AML-193 (cell line): ENCODE data around the gene TMEM165.

Source experiments
- DNase-seq, 2 experiments: peaks; one replicate each; lab custom pipeline; 2025; lab: John Stamatoyannopoulos, UW

Gene TMEM165

DNA sequence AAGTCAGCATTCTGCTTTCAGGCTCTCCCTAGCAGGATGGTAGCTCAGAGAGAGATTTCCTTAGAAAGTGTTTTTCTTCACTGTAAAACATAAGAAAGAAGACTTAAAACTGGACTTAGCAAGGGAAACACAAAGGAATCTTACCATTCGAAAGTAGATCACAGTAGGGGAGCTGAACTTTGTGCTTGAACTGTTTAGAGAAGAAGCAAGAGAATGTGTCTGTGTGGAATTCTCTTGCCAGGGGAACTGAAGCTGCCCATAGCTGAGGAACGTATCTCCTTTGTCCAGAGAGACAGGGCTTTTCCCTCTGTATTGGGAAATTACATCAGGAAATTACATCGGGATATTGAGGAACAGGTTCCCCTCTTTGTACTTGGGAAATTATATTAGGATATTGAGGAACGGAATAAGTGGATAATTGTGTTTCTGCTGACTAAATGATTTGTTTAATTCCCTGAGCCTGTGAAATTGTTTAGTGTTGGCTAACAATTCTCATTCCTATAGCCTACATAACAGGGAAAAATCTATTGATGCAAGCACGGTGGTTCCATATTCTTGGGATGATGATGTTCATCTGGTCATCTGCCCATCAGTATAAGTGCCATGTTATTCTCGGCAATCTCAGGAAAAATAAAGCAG is 28.6 kb upstream of the TMEM165 start:
- DNase-seq: no peak

DNA sequence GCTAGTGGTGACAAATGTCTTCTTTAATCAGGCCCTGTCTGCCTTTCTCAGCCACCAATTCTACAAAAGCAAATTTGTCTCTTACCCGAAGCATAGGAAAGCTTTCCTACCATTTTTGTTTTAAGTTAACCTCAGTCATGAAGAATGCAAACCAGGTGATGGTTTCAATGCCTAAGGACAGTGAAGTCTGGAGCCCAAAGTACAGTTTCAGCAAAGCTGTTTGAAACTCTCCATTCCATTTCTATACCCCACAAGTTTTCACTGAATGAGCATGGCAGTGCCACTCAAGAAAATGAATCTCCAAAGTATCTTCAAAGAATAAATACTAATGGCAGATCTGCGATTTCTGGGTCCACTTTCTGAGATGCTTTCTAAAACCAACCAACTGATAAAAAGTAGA is 25.8 kb upstream of the TMEM165 start:
- DNase-seq: no peak

DNA sequence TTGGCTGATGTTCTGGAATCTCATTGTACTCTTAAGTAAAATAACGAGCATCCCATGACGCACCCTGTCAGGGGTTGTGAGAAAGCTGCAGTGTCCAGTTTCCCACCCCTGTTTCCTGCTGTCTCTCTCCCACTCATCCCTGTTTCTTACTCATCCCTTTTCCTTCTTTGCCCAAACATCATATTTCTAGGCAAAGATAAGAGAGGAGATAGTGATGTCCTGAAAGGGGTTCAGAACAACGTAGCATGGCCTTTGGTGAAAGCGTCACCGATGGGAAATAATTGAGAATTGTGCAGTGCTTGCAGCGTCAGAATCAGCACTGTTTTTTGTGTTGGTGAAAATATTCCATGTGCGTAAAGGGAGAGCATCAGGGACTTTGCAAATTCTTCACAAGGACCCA is 23.5 kb upstream of the TMEM165 start:
- no peak for DNase-seq

DNA sequence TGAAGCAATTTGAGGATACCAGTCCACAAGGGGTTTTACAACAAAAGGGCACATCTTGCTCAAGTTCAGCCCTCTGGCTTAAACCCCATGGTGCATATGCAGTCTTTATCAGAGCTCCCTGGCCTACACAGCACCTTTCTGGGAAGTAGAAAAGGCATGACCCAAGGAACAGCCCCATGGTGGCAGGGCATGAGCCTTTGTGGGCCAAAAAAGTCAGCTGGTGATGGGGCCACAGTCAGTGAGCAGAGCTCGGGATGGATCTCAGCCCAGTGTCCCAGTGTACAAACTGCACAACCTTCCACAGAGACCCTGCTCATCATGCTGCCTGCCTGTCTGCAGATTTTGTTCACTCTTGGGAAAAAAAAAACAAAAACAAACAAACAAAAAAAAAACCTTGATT is 22.3 kb upstream of the TMEM165 start:
- DNase-seq: no peak

DNA sequence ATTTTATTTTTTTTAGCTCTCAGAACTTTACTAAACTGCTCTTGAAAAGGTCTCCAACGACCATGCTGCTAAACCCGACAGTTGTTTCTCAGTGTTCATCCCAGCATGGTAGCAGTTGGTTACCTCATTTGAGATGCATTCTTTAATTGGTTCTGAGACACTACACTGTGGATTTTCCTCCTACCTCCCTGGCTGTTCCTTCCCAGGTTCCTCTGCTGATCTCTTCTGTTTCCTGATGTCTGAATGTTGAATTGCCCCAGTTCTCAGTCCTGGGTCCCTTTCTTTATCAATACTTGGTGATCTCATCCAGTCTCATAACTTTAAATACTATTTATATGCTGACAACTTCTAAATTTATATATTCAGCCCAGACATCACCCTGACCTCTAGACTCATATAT is 19.1 kb upstream of the TMEM165 start:
- DNase-seq: no peak

DNA sequence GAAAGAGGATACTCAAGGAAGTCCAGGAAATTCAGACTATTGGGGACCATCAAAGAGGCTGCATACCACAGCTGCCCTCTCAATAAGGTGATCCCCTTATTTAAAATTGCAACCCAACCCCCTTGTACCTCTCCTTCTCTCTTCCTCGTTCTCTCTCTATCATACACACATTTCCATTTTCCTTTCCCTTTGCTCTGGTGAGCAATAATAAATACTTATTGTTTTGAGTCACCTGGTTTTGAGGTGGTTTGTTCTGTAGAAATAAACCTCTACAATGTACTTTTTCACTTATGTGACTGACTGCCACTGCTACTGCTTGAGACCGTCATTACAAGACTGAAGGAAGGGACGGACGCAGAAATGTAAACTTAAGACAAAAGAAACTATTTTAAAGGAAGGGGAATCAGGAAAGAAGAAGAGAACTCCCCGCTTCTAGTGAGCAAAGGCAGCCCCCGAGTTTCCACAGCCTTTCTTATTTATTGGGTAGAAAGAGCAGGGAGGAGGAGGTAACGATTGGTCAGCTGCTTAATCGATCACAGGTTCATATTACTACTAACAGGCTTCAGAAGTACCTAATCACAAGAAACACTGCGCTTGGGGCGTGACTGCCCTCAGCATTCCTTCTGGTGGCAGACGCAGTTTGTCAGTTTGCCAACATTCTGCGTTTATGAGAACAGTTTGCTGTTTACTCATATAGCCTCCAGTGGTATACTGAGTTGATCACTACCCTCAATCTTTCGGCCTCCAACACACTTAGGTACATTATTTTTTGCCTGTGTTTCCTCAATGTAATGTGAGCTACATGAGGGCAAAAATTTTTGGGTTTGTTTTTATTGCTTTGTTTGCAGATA is 16.9 kb upstream of the TMEM165 start:
- DNase-seq: no peak

DNA sequence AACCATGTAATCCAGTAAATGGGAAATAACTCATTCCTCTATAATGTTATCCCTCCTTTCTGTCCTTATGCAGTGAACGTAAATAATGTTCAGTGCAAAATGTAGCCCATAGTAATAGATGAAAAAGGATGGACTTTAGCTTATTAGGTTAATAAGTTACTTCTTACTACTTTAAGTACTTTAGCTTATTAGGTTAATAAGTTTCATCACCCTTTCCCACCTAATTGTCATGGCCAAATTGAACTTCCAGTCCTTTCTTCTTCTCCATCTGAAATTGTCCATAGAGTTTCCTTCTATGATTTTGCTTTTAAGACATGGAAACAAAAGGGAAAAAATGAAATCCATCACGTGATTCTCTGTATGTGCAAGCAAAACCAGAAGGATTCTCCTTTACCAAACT is 15.2 kb upstream of the TMEM165 start:
- no peak for DNase-seq

DNA sequence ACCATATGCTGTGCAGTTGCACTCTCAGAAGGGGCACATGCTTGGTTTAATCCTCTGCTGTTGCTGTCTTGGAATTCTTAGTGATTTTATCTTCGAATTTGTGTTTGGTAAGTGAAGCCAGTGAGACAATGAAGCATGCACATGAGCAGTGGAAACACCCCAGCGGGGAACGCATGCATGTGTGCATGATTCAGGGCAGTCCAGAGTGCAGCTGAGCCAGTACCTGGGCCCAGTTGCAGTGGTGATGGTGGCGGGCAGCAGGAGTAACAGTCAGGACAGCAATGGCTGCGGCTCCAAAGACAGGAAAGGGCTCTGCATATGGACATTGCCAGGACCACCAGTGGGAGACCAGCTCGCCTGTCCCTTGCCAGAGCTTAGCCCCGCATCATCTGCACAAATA is 14.3 kb upstream of the TMEM165 start:
- no peak for DNase-seq

DNA sequence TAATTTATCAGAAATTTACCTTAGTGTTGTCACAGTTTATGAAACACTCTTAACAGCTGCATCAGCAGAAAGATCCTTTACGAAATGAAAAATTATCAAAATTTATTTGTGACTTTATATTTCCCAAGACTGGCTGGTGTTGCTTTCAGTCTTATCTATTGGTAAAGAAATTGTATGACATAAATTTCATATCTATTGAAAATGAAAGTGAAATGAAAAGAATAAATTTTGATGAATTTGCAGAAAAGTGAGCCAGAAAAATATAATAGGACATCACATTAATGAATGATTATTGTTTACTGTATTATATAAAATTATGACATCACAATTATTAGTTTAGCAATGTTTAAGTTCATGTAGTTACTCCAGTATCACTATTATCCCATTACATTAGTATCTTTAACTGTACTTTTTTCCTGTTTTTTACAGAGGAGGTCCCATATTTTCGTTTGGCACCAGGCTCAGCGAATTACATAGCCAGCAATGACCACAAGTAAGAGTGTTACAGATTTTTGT is 13.2 kb upstream of the TMEM165 start:
- DNase-seq: no peak

DNA sequence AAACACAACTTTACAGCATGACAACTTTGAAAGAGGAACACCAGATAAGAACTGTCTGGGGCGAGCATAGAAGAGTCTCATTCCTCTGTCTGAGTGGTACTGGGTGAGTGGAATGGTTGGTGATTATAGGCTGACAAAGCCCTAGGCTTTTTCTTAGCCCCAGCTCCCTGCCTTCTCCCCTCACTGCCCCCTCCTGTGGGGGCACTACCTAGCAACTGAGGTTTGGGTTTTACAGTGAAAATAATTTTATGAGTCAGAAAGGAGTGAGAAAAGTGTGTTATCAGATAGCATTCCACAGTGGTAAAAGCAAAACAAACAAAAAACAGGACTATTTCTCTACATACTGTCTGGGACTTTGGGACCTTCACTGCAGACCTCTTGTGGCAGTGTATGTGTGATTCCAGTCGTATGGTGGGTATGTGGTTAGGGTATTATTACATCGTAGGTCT is 10.5 kb upstream of the TMEM165 start:
- no peak for DNase-seq

DNA sequence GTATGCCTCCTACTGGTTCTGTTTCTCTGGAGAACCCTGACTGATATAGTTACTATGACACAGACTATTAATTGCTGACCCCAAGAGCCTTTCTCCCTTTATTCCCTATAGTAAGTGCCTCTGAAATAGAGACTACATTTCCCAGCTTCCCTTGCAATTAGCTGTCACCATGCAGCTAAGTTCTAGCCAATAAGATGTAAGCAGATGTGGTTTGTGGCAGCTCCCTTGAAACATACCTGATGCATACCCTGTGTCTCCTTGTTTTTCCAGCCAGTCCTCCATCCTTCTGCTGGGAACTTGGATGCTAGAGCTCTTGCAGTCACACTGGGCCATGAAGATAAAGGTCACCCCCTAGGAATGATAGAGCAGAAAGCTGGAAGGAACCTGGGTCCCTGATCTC is 9.7 kb upstream of the TMEM165 start:
- peak; percentile 7 to 20 for DNase-seq

DNA sequence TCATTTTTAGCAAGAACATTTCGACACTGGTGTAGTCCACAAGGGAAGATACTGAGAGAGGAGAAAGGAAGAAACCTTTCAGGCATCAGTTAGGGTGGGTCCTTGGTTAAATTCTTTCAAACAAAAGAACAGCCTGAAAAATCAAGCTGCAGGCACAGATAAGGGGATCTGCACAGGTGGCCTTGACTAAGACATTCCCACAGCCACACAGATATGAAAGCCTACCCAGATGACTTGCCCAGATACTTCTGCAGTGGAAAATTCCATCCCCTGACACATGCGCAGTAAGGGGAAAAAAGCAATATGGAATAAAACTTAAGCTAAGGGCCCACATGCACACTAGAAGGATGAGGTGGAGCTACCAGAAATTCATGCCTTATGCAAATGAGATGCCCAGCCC is 8.9 kb upstream of the TMEM165 start:
- DNase-seq: no peak

DNA sequence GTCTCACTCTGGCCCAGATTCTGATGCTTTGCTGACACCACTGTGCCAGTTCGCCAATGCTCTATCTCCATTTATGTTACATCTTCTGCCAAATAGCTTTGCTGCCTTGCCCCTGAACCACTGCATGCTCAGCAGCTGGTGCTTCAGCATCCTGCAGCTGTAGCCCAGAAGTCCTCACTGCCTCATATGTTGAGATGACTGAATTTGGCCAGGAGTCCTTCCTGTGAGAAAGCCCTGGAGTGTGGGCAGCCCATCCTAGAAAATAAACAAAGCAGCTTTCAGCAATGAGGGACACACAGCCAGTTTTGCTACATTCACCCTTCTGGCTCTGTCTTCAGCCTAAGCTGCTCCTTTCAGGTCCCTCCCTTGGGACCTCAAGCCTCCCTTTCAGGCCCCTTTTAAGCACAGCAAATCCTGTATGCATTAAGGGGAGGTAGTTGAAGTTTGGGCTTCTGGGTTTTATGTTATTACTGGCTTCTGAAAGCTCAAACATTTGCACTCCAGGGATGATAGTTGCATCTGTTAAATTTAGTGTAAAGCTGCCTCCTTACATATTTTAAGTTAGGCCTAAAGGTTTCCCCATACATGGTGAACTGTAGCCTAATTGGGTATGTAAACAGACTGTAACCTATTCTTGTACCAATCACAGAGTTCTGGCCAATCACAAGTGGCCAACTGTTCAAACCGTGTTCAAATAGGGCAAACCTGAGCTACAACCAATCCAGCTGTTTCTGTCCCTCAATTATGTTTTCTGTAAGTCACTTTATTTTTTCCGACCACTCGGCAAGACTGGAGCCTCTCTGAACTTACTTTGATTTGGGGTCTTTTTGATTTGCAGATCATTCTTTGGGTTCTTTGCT is 2.1 kb upstream of the TMEM165 start:
- no peak for DNase-seq

DNA sequence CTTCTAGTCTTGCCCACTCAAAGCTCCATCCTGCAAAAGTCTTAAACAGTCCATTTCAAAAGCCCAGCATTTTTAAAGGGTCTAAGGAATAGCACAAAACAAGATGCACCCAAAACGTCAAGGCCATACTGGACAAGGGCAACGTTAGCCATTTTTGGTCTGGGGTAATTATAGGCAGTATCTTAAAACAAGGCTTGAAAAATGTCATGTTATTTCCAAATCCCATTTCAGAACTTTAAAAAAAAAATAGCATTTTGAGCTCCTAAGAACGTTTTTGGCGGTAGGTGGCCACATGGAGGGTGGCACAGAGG is 584 bp upstream of the TMEM165 start:
- no peak for DNase-seq

DNA sequence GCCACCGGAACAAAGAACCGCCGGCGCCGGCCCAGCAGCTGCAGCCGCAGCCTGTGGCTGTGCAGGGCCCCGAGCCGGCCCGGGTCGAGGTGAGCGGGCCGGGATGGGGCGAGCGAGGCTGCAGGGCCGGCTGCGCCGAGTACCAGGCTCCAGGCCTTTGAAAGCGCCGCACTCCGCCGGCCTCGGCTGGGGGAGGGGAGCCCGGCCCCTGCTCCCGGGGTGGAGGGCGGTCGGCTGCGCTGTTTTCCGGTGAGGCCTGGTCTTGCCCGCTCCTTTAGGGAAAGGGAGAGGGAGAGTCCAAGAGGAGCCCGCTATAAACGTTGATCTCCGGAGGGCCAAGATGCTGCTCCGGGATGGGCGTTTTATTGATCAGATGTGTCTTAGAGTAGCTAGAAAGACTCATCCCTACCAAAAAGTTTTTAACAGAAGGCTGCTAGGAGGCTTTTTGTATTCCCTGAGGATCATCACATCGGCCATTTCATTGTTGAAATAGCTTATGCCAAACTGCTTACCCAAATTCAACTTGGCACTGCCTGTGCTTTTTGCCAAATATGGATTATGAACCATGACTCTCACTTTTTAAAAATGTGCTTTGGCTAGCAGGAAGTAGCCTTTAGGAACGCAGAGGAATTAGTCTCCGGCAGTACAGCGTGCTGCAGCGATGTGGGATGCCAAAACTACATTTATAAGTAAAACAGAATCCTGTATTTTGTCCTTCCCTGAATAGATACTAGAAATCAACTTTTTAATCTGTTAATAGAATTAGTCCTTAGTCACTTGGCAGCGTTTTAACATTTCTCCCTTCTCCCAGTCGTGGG is 760 bp downstream of the TMEM165 start:
- peak; percentile 14 to 18 for DNase-seq

DNA sequence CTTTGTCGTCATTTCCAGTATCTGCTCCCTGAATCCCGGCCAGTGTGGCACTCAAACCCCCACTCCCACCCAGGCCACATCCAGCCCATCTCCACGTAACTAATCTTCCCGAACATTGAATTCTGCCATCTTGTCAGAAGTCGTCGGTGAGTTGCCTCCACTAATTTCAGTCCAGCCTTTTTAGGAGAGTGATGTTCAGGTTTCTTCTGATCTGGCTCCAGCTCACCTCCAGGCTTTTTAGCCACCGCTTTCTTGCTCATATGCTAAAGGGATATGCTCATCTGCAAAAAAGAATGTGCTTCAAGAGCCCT is 1.3 kb downstream of the TMEM165 start:
- DNase-seq: no peak

DNA sequence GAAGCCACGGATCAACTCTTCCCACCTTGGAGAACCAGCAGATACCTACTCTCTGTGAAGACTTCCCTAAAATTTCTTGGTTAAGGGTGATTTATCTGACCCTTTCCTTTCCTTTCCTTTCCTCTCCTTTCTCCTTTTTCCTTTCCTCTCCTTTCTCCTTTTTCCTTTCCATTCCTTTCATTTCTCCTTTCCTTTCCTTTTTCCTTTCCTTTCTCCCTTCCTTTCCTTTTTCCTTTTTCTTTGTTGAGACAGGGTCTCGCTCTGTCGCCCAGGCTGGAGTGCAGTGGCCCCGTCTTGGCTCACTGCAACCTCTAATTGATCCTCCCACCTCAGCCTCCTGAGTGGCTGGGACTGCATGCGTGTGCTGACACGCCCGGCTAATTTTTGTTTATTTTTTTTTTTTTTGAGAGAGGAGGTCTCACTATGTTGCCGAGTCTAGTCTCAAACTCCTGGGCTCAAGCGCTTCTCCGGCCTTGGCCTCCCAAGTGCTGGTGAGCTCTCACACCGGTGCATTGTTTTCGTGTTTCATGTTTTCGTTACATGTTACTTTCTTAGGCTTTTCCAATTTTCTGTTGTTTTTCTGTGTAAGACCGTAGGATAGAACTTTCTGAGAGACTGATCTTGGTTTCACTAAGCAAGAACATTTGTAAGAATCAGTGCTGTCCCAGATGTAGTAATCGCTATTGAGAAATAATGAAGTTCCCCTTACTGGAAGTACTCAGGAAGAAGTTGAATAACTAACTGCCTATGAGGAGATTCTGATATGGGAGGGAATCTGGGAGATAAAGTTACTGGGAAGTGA is 2.0 kb downstream of the TMEM165 start:
- DNase-seq: peak; percentile 54 to 56

DNA sequence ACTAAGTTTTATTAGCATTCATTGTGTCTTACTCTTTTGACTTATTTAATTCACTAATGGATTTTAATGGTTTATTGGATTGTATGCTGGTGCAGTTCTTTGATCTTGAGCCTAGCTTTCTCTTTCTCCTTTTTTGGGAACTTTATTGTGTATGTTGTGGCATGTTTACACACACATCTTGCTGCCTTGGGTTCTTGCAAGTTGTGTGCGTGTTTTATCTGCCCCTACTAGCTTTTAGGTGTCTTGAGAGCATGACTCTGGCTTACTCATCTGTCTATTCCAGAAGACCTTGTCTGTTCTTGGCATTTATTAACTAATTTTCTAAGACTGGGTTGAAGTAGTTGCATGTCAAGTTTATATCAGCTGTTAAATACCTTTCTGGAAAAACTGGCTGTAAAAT is 2.7 kb downstream of the TMEM165 start:
- no peak for DNase-seq

DNA sequence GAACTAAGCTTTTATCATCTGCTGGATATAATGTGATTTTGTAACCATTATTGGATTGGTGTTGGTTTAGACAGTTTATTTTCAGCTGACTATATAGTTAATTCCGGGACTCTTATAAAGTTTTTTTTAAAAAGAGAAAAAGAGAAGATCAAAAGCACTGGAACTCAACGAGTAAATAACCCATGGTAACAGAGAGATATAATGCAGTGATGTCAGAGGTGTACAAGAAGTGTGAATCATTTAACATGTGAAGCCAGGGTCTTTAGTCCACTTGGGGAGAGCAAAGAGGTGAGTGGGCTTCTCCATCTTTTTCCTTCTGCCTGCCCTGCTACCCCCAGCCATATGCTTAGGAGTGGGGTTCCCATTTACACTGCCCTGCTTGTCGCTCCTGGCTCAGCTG is 3.2 kb downstream of the TMEM165 start:
- DNase-seq: no peak

DNA sequence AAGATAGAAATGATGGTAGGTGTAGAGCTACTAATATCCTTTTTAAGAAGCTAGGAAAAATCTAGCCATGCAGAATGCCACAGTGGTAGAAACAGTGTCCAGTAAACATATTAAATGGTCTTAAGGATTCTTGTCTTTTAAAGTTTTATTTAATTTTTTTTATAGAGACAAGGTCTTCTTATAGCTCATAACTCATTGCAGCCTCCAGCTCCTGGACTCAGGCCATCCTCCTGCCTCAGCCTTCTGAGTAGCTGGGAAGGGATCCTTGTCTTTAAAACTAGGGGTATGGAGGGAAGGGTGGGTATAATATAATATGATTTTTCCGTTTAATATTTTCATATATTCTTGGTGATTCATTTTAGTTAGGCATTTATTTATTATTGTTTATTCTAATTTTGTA is 3.8 kb downstream of the TMEM165 start:
- DNase-seq: no peak

DNA sequence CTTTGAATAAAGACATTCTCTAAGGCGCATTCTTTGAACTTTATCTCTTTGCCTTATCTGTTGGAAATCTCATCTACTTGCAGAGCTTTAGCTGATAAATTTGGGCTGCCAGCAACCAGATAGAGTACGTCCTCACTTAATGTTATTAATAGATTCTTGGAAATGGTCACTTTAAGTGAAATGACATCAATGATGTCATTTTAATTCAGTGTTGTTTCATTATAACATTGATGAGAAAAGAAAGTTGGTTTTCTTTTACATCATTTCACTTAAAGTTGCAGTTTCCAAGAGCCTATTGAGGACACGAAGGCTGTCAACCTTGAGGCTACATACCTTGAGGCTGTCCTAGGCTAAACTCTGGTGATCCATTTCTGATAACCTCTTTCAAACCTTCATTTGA is 9.3 kb downstream of the TMEM165 start:
- DNase-seq: no peak
